Activated B cell treated with CpG ODN at 0.5 μM for 24 hours (primary cell): ENCODE measurements around the gene OR10J1. TPM values are rescaled to one million over a fixed set of nuclear protein-coding genes. Genes with fewer than 3 reads are reported as not detected.

Experiments
- ATAC-seq: fragments of 200-7000 bp; cut with Tn5 transposase; one replicate; pipeline ENCODE4 v1.10.0; 2021; ENCODE audit warnings: low read depth, mild to moderate bottlenecking, moderate library complexity
- CTCF ChIA-PET: fragments of 350-600 bp; sonication (Branson Sonifier 250); formaldehyde crosslinking; loops from one replicate; lab custom pipeline; 2021; ENCODE audit warnings: antibody characterized with exemption; lab: Charles Lee
- POLR2A ChIA-PET: fragments of 350-600 bp; sonication (Branson Sonifier 250); formaldehyde crosslinking; loops from one replicate; lab custom pipeline; 2021; ENCODE audit warnings: antibody characterized with exemption; lab: Charles Lee
- DNase-seq: peaks from one replicate; pipeline ENCODE4 v3.0.0; 2022
- H3K27ac Mint-ChIP-seq: one replicate; pipeline ENCODE4 v1.8.0; 2020; ENCODE audit warnings: mixed read lengths
- H3K27me3 Mint-ChIP-seq: one replicate; pipeline ENCODE4 v1.8.0; 2021; ENCODE audit warnings: mixed read lengths
- H3K36me3 Mint-ChIP-seq: one replicate; pipeline ENCODE4 v1.8.0; 2021; ENCODE audit warnings: low read depth, mixed read lengths
- H3K4me1 Mint-ChIP-seq: one replicate; pipeline ENCODE4 v1.8.0; 2021; ENCODE audit warnings: mixed read lengths
- H3K4me3 Mint-ChIP-seq: one replicate; pipeline ENCODE4 v1.8.0; 2020; ENCODE audit warnings: mild to moderate bottlenecking, mixed read lengths
- H3K9me3 Mint-ChIP-seq: one replicate; pipeline ENCODE4 v1.8.0; 2020; ENCODE audit warnings: mixed read lengths
- intact Hi-C: fragments of 100-400 bp; cut with micrococcal nuclease; formaldehyde crosslinking; loops from one replicate; pipeline ENCODE4 v1.15.1; 2024
- total RNA-seq: library from RNA; stranded (reverse); gene quantifications from 2 replicates; pipeline ENCODE4 v1.2.3, GENCODE V29; 2022
- TF ChIP-seq, protein P1 (sequence below): fragments of 200-600 bp; IDR thresholded peaks from one replicate; pipeline ENCODE4 v1.8.0; 2022; ENCODE audit warnings: antibody characterized with exemption, mild to moderate bottlenecking

OR10J1 gene, protein sequence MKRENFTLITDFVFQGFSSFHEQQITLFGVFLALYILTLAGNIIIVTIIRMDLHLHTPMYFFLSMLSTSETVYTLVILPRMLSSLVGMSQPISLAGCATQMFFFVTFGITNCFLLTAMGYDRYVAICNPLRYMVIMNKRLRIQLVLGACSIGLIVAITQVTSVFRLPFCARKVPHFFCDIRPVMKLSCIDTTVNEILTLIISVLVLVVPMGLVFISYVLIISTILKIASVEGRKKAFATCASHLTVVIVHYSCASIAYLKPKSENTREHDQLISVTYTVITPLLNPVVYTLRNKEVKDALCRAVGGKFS
- total RNA-seq, result not detected in 2 replicates

DNA sequence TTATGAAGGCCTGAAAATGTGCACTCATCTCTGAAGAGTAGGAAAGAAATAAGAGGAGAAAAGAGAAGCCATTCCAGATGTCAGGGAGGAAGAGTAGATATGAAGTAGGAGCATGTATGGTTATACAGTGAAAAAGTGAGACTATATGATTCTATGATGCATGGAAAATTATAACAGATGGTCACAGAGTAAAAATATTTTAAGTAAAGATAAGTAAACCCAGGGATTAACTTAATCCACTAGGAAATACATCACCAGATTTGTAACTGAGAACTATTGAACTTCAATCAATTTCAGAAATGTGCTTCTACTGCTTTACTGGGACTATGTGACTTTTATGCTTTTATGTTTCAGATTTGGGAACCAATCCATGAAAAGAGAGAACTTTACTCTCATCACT lies at the start of gene OR10J1:
TSS of gene OR10J1 (plus strand) at position 301 of the 400 bp plus-strand sequence. CDS start at position 371, 70 bp downstream.
- H3K4me3 Mint-ChIP-seq, result no peak within 1 kb of the TSS
- TF ChIP-seq, protein P1, sequence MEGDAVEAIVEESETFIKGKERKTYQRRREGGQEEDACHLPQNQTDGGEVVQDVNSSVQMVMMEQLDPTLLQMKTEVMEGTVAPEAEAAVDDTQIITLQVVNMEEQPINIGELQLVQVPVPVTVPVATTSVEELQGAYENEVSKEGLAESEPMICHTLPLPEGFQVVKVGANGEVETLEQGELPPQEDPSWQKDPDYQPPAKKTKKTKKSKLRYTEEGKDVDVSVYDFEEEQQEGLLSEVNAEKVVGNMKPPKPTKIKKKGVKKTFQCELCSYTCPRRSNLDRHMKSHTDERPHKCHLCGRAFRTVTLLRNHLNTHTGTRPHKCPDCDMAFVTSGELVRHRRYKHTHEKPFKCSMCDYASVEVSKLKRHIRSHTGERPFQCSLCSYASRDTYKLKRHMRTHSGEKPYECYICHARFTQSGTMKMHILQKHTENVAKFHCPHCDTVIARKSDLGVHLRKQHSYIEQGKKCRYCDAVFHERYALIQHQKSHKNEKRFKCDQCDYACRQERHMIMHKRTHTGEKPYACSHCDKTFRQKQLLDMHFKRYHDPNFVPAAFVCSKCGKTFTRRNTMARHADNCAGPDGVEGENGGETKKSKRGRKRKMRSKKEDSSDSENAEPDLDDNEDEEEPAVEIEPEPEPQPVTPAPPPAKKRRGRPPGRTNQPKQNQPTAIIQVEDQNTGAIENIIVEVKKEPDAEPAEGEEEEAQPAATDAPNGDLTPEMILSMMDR, result no peak
- H3K4me1 Mint-ChIP-seq, result peaks cover 4% of the 10 kb centered on the region
- H3K27me3 Mint-ChIP-seq, result peaks cover 13% of the 10 kb centered on the region
- H3K36me3 Mint-ChIP-seq, result no peaks in the 10 kb centered on the region
- ChIA-PET CTCF (no interaction called here), POLR2A (no interaction called here)
- ATAC-seq, result no peak
- no peak within 1 kb of the TSS for H3K27ac Mint-ChIP-seq
- DNase-seq, result no peak
- no peaks in the 10 kb centered on the region for H3K9me3 Mint-ChIP-seq
- intact Hi-C loops, result no loop called here

DNA sequence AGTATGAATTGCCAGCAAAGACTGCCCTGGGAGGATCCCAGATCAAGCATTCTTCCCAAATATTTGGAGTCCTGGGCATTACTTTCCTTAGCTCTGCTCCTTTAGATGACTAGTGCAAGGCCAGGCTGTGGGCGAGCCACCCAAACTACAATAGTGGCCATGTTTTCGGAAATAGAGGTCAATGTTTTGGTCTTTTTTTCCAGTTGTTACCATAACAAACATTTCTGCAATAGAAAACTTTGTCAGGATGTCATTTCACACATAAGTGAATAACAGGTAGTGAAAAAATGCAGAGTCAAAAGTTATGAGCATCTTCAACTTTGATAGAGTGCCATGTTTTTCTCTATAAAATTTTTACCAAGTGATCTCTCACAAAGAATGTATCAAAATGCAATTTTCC lies 32.7 kb upstream of the OR10J1 start:
- ChIA-PET POLR2A (no interaction called here), CTCF (no interaction called here)
- no peaks in the 10 kb centered on the region for H3K36me3 Mint-ChIP-seq
- DNase-seq (no peak), ATAC-seq (no peak)
- intact Hi-C loops, result no loop called here
- TF ChIP-seq, protein P1, result no peak
- no peak overlapping the region for H3K27ac Mint-ChIP-seq
- H3K9me3 Mint-ChIP-seq, result no peaks in the 10 kb centered on the region
- no peaks in the 10 kb centered on the region for H3K4me1 Mint-ChIP-seq
- no peaks in the 10 kb centered on the region for H3K27me3 Mint-ChIP-seq
- no peak overlapping the region for H3K4me3 Mint-ChIP-seq

DNA sequence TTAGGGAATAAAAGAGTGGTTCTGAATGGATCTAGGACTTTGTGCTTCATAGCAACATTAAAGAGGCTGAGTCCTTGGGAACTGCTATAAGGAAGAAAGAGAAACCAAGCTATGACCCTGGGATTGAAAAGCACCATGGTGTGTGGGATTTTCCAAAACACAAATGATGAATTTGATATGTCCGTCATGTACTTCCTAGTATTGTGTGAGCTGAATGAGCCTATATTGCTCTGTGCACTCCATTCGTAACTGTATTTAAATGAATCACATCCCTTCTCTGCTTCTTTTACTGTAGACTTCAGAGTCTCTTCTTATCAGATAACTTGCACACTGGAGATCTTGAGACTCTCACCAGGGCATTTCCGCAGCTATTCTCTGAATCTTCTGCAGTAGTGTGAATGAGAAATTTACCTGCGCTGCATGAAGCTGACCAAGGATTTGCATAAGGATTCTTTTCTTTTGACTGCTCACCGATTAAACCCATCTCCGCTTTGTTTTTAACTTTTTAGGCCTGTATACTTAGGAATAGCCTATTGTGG lies 30.6 kb upstream of the OR10J1 start:
- ChIA-PET POLR2A (no interaction called here), CTCF (no interaction called here)
- intact Hi-C loops, result no loop called here
- Mint-ChIP-seq H3K27ac (no peak overlapping the region), H3K9me3 (peaks cover under 1% of the 10 kb centered on the region), H3K4me3 (no peak overlapping the region), H3K4me1 (no peaks in the 10 kb centered on the region), H3K27me3 (no peaks in the 10 kb centered on the region), H3K36me3 (no peaks in the 10 kb centered on the region)
- ATAC-seq, result no peak
- no peak for DNase-seq
- TF ChIP-seq, protein P1, result no peak

DNA sequence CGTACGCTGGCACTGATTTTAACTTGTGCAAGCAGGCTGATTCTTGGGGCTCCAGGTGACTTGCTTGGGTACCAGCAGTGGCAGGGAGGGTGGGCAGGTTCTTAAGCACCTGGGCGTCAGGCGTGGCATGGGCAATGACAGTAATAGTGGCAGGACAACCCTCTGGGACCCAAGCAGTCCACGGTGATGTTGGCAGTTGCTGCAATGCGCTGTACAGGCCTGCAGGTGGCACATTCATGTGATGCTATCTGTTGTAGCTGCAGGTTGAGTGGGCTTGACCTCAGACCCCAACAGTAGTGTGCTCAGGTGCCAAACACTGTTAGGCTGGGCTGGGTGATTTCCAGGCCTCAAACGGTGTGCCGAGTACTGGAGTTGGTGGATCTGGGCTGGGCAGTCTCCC lies 17.7 kb upstream of the OR10J1 start:
- Mint-ChIP-seq H3K4me3 (no peak overlapping the region), H3K36me3 (no peaks in the 10 kb centered on the region), H3K27ac (no peak overlapping the region), H3K9me3 (peaks cover 24% of the 10 kb centered on the region), H3K4me1 (no peaks in the 10 kb centered on the region), H3K27me3 (peaks cover 4% of the 10 kb centered on the region)
- CTCF ChIA-PET, result no interaction called here
- TF ChIP-seq, protein P1, result no peak
- ATAC-seq, result no peak
- POLR2A ChIA-PET, result no interaction called here
- no peak for DNase-seq
- intact Hi-C loops, result no loop called here

DNA sequence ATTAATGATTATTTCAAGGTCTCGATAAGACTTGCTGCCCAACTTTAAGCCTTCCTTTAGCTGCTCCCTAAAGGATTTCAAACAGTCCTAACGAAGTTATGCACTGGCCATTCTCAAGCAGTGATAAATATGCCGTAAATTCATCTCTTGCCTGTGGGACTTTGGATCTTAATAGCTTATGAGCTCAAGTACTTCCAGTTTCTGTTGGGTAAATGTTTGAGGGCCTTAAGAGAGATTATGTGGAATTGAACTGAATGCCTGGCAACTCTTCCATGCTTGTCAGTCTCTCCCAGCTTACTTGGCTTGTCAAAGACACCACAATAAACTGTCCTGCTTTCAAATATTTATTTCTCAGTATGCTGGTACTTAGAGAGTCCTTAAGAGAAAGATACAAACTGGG lies 11.0 kb upstream of the OR10J1 start:
- TF ChIP-seq, protein P1, result no peak
- H3K9me3 Mint-ChIP-seq, result no peaks in the 10 kb centered on the region
- H3K27me3 Mint-ChIP-seq, result peaks cover 7% of the 10 kb centered on the region
- CTCF ChIA-PET, result no interaction called here
- no peak overlapping the region for H3K27ac Mint-ChIP-seq
- POLR2A ChIA-PET, result no interaction called here
- intact Hi-C loops, result no loop called here
- ATAC-seq, result no peak
- no peaks in the 10 kb centered on the region for H3K36me3 Mint-ChIP-seq
- DNase-seq, result no peak
- no peaks in the 10 kb centered on the region for H3K4me1 Mint-ChIP-seq
- H3K4me3 Mint-ChIP-seq, result no peak overlapping the region
